Measurements from ENCODE around the gene CCDC68.

The CCDC68 gene

DNA sequence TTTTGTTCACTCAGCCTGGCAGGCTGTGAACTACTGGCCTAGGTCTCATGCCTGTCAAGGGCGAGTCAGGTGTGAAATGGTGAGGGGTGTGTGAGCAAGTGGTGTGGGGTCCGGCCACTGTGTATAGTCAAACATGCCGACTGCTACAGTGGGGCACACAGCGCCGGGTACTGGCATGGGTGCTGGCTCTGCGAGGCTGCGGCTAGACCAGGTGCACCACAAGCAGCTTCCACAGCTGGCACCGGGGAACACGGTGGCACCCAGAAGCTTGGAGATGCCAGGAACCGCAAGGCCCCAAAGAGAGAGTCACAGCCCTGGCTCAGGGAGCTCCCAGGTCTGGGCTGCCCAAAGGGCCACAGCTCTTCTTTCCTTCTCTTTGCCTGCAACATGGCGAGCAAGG lies 49.7 kb downstream of the CCDC68 start:
- no peak overlapping the region for H3K4me3 ChIP-seq (ENCODE audit: low read length)
- H3K36me3 ChIP-seq (ENCODE audit: control insufficient read depth, insufficient read depth, low read length): no peaks in the 10 kb centered on the region
- no peak overlapping the region for H3K9ac ChIP-seq (ENCODE audit: low read length)
- H3K4me1 ChIP-seq (ENCODE audit: control insufficient read depth, insufficient read depth, low read length): no peaks in the 10 kb centered on the region
- no peaks in the 10 kb centered on the region for H3K27me3 ChIP-seq (ENCODE audit: control insufficient read depth, insufficient read depth, low read length)
- no peak overlapping the region for H3K27ac ChIP-seq (ENCODE audit: low read depth, low read length)

DNA sequence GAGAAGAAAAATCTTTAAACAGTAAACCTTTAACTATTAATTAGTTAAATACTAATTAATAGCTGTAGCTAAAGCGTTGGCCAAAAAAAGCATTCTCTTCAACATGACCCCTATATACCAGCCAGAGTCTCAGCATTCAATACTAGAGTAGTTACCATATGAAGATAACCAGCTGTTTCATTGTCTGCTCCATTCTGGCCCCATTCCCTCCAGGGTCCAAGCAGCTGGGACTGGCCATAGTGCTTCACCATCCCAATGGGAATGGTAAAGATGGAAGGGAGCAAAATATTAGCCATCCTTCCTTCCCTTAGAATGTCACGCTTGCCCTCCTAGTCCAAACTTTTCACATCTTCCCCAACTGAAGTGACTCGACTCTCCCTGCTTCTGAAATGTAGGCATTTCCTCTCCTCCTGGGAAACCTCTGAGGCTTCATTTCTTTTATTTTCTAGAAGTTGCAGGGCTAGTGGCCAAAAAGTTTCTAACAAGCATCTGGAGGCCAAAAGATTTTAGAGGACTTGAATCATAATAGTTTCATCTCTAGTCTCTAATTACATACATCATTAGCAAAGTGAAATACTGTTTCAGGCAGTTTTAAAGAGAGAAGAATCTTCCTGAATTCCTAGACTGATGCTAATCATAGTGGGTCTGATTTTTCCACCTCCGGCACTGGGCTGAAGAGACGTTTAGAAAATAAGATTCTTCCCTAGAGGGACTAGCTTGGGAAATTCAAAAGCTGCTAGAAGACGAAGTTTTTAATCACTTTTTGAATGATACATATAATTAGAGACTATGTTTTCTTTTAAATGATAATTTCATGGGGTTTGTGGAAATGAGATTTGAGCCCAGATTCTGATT lies 52.7 kb downstream of the CCDC68 start:
- no peak overlapping the region for H3K9ac ChIP-seq (ENCODE audit: low read length)
- no peaks in the 10 kb centered on the region for H3K36me3 ChIP-seq (ENCODE audit: control insufficient read depth, insufficient read depth, low read length)
- H3K27ac ChIP-seq (ENCODE audit: low read depth, low read length): no peak overlapping the region
- H3K27me3 ChIP-seq (ENCODE audit: control insufficient read depth, insufficient read depth, low read length): no peaks in the 10 kb centered on the region
- H3K4me1 ChIP-seq (ENCODE audit: control insufficient read depth, insufficient read depth, low read length): no peaks in the 10 kb centered on the region
- H3K4me3 ChIP-seq (ENCODE audit: low read length): no peak overlapping the region

DNA sequence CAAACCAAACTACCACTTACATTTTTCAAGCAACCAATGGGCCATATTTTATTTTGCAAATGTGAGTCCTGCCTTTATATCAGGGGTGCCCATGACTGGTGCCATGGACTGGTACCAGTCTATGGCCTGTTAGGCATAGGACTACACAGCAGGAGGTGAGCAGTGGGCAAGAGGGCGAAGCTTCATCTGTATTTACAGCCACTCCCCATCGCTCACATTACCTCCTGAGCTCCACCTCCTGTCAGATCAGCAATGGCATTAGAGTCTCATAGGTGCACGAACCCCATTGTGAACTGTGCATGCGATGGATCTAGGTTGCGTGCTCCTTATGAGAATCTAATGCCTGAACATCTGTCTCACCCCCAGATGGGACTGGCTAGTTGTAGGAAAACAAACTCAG lies 53.6 kb downstream of the CCDC68 start:
- H3K4me3 ChIP-seq (ENCODE audit: low read length): no peak overlapping the region
- no peak overlapping the region for H3K9ac ChIP-seq (ENCODE audit: low read length)
- no peaks in the 10 kb centered on the region for H3K27me3 ChIP-seq (ENCODE audit: control insufficient read depth, insufficient read depth, low read length)
- no peaks in the 10 kb centered on the region for H3K4me1 ChIP-seq (ENCODE audit: control insufficient read depth, insufficient read depth, low read length)
- H3K27ac ChIP-seq (ENCODE audit: low read depth, low read length): no peak overlapping the region
- H3K36me3 ChIP-seq (ENCODE audit: control insufficient read depth, insufficient read depth, low read length): no peaks in the 10 kb centered on the region

DNA sequence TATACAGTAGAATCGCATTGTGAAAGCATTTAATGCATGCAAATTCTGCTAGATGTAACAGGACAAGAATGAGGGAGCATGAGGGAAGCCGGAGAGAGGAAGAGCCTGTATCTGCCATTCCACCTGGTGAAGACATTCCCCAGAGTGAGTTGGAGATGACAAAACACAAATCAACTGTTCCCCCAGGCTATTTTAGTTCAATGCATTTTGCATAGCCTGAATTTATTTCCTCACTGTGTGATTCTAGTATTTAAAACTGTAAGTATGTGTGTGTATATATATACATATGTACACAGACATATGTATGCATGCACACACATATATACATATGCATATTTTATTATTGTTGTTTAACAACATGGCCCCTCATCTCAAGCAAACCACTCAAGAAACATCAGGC lies 54.7 kb downstream of the CCDC68 start:
- Histone ChIP-seq H3K4me1 (ENCODE audit: control insufficient read depth, insufficient read depth, low read length) (no peaks in the 10 kb centered on the region), H3K4me3 (ENCODE audit: low read length) (no peak overlapping the region), H3K27ac (ENCODE audit: low read depth, low read length) (no peak overlapping the region), H3K36me3 (ENCODE audit: control insufficient read depth, insufficient read depth, low read length) (no peaks in the 10 kb centered on the region), H3K27me3 (ENCODE audit: control insufficient read depth, insufficient read depth, low read length) (no peaks in the 10 kb centered on the region), H3K9ac (ENCODE audit: low read length) (no peak overlapping the region)

DNA sequence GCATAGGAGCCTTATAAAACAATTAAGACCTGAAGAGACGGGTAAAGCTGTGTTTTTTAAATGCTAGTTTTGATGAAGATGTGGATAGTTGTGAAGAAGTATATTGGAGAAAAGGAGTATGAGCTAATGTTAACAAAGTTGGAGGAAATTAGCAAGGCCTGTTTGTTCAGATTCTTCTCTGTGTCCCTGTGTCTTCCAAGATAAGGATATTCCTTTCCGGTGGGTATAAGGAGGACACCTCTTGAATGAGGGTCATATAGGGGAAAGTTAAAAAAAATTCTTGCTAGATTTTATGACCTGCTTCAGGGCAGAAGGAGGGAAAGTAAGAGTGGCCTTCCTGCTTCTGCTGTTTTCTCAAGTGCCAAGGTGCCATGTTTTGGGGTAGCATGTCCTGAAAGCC lies 59.0 kb downstream of the CCDC68 start:
- Histone ChIP-seq H3K27ac (ENCODE audit: low read depth, low read length) (no peak overlapping the region), H3K4me1 (ENCODE audit: control insufficient read depth, insufficient read depth, low read length) (no peaks in the 10 kb centered on the region), H3K9ac (ENCODE audit: low read length) (no peak overlapping the region), H3K4me3 (ENCODE audit: low read length) (no peak overlapping the region), H3K36me3 (ENCODE audit: control insufficient read depth, insufficient read depth, low read length) (no peaks in the 10 kb centered on the region), H3K27me3 (ENCODE audit: control insufficient read depth, insufficient read depth, low read length) (no peaks in the 10 kb centered on the region)

DNA sequence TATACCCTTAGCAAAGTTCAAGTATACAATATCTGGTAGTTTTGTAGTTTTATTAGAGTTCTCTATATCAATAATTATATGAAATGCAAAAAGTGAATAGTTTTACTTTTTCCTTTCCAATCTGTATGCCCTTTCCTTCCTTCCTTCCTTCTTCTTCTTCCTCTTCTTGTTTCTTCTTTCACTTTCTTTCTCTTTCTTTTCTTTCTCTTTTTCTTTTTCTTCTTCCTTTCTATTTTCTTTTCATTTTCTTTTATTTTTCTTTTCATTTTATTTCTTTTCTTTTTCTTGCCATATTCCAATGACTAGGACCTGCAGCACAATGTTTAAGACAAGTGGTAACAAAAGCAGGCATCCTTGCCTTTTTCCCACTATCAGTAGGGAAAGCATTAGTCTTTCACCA lies 59.8 kb downstream of the CCDC68 start:
- Histone ChIP-seq H3K9ac (ENCODE audit: low read length) (no peak overlapping the region), H3K36me3 (ENCODE audit: control insufficient read depth, insufficient read depth, low read length) (no peaks in the 10 kb centered on the region), H3K4me1 (ENCODE audit: control insufficient read depth, insufficient read depth, low read length) (no peaks in the 10 kb centered on the region), H3K27ac (ENCODE audit: low read depth, low read length) (no peak overlapping the region), H3K4me3 (ENCODE audit: low read length) (no peak overlapping the region), H3K27me3 (ENCODE audit: control insufficient read depth, insufficient read depth, low read length) (no peaks in the 10 kb centered on the region)

DNA sequence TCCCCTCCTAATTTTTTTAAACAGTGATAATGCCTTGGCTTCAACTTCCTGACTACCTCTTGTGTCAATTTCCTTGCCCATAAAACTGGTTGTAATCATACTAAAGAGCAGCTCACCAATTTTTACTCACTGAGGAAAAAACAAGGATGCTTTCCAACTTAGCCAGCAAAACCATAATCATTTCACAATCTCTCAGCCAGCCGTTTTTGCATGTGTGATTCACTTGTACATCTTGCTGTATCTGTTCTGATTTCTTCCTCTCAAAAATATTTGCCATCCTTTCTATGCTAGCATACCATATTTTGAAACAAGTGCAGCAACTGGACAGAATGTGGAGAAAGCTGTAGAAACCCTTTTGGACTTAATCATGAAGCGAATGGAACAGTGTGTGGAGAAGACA lies 70.3 kb downstream of the CCDC68 start:
- Histone ChIP-seq H3K9ac (ENCODE audit: low read length) (no peak overlapping the region), H3K4me1 (ENCODE audit: control insufficient read depth, insufficient read depth, low read length) (no peaks in the 10 kb centered on the region), H3K4me3 (ENCODE audit: low read length) (no peak overlapping the region), H3K27me3 (ENCODE audit: control insufficient read depth, insufficient read depth, low read length) (no peaks in the 10 kb centered on the region), H3K27ac (ENCODE audit: low read depth, low read length) (no peak overlapping the region), H3K36me3 (ENCODE audit: control insufficient read depth, insufficient read depth, low read length) (no peaks in the 10 kb centered on the region)

DNA sequence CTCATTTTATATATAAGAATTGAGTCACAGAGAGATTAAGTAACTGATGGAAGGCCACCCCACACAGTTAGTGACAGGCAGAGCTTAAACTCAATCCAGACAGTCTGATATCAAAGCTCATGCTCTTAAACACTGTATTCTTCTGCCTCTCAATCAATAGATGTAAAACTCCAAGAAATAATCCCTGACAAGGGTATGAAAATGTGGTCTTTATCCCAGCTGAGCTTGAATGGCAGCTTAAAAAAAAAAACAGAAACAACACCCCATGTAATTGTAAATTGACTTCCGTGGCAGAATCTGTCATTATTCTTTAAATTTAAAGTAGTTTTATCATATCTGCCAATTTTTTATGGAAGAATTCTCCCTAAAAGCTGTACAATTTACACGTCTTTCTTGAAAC lies 70.9 kb downstream of the CCDC68 start:
- Histone ChIP-seq H3K4me3 (ENCODE audit: low read length) (no peak overlapping the region), H3K27ac (ENCODE audit: low read depth, low read length) (no peak overlapping the region), H3K36me3 (ENCODE audit: control insufficient read depth, insufficient read depth, low read length) (no peaks in the 10 kb centered on the region), H3K9ac (ENCODE audit: low read length) (no peak overlapping the region), H3K27me3 (ENCODE audit: control insufficient read depth, insufficient read depth, low read length) (no peaks in the 10 kb centered on the region), H3K4me1 (ENCODE audit: control insufficient read depth, insufficient read depth, low read length) (no peaks in the 10 kb centered on the region)

DNA sequence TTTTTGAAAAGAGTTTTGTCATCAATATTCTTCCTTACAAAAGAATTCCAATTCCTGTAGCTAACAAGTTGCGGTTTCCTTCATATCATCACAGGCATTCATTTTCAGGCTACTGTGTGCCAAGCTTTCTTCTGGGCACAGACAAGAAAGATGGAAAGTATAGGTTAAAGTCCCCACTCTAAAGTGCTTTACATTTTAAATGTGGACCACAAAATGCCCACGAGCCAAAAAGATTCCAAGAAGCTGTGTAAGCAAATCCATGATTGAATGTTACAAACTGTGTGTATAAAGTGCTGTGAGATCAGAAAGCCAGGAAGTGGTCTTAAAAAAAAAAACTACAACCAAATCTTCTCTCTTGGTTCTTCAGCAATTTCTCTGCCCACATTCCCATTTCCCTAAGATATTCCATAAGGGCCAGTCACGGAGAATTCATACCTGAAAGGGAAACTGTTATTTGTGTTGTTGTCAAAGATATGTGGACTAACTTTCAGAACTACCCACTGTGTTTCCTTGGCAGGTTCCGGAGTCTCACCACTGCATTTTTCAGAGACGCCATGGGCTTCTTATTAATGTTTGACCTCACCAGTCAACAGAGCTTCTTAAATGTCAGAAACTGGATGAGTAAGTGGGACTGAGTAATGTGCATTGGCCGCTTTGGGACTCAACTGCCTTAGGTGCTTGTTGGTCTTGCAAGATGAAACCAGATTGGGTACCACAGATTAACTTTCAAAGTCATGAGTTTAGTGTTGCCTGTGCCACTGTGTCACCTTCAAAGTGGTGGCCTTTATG lies 75.3 kb downstream of the CCDC68 start:
- H3K9ac ChIP-seq (ENCODE audit: low read length): no peak overlapping the region
- no peak overlapping the region for H3K4me3 ChIP-seq (ENCODE audit: low read length)
- no peaks in the 10 kb centered on the region for H3K4me1 ChIP-seq (ENCODE audit: control insufficient read depth, insufficient read depth, low read length)
- no peaks in the 10 kb centered on the region for H3K36me3 ChIP-seq (ENCODE audit: control insufficient read depth, insufficient read depth, low read length)
- no peaks in the 10 kb centered on the region for H3K27me3 ChIP-seq (ENCODE audit: control insufficient read depth, insufficient read depth, low read length)
- no peak overlapping the region for H3K27ac ChIP-seq (ENCODE audit: low read depth, low read length)

DNA sequence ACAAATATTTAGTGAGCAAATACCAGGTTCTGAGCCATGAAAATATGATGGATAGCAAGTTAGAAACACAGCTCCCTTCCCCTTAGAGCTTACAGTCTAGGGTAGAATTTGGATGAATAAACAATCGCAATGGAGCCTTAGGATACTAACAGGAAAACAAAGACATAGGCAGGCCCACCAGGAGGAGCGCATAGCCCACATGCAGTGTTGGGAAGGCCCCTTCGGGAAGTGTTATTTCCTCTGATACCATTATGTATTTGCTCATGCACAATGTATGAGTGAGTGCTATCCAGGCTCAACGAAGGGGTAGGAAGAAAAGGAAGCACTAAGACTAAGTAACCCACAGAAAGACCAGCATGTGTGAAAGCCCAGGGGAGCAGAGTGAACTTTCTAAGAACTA lies 76.9 kb downstream of the CCDC68 start:
- H3K4me3 ChIP-seq (ENCODE audit: low read length): no peak overlapping the region
- no peaks in the 10 kb centered on the region for H3K4me1 ChIP-seq (ENCODE audit: control insufficient read depth, insufficient read depth, low read length)
- H3K27ac ChIP-seq (ENCODE audit: low read depth, low read length): no peak overlapping the region
- H3K27me3 ChIP-seq (ENCODE audit: control insufficient read depth, insufficient read depth, low read length): no peaks in the 10 kb centered on the region
- no peaks in the 10 kb centered on the region for H3K36me3 ChIP-seq (ENCODE audit: control insufficient read depth, insufficient read depth, low read length)
- H3K9ac ChIP-seq (ENCODE audit: low read length): no peak overlapping the region

DNA sequence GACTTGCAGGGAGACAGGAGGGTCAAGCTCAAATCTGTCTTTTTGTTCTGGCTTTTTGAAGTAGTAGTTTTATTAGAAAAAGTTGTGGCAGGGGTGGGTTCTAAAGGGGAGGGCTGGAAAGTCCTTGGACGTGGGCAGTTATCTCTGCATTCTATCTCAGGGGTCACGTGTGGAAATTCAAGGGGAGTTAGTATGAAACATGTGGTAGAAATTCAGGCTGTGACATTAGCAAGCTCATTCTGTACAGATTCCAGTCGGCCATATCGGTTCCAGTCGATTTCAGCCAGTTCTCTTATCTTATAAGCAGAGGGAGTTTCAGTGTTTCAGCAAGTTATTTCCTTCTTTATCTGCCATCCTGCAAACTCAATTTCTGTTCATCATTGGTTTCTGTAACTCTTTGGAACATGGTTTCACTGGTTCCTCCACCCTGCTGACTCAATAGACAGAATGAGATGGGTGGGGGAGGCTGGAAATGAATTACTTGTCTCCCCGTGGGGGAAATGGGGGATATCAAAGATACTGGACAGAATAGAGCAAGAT lies 78.0 kb downstream of the CCDC68 start:
- H3K4me1 ChIP-seq (ENCODE audit: control insufficient read depth, insufficient read depth, low read length): no peaks in the 10 kb centered on the region
- no peak overlapping the region for H3K9ac ChIP-seq (ENCODE audit: low read length)
- no peaks in the 10 kb centered on the region for H3K27me3 ChIP-seq (ENCODE audit: control insufficient read depth, insufficient read depth, low read length)
- no peaks in the 10 kb centered on the region for H3K36me3 ChIP-seq (ENCODE audit: control insufficient read depth, insufficient read depth, low read length)
- H3K4me3 ChIP-seq (ENCODE audit: low read length): no peak overlapping the region
- no peak overlapping the region for H3K27ac ChIP-seq (ENCODE audit: low read depth, low read length)

DNA sequence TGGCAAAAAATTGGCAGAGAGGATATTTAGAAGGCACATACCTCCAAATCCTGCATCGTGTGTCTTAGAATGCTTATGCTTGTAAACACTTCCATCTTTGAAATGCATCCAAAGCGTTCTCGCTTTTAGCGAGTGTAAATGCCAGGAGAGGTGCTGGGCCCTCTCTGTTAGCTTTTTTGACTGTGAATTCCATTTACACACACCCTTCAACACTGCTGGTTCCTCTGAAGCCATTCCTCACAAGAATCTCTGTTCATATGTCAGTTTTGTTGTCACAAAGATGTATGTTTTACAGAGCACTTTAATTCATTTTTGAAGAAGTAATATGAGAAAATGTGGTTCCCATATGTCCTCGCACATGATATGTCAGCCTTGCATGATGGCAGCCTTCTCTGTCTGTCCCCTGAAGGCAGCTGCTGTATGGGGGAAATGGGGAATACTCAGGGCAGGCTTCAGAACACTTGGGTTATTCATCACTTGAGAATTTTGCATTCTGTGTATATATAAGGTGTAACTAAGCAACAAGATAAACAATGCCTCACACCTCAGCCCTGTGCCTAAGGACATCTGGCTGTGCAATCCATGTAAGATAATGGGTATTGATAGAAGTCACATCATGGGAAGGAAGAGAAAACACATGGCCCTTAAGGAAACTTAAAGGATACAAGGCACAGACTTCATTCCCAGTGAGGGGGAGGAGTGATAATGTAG lies 78.7 kb downstream of the CCDC68 start:
- no peaks in the 10 kb centered on the region for H3K4me1 ChIP-seq (ENCODE audit: control insufficient read depth, insufficient read depth, low read length)
- H3K27ac ChIP-seq (ENCODE audit: low read depth, low read length): no peak overlapping the region
- H3K36me3 ChIP-seq (ENCODE audit: control insufficient read depth, insufficient read depth, low read length): no peaks in the 10 kb centered on the region
- H3K27me3 ChIP-seq (ENCODE audit: control insufficient read depth, insufficient read depth, low read length): no peaks in the 10 kb centered on the region
- H3K9ac ChIP-seq (ENCODE audit: low read length): no peak overlapping the region
- H3K4me3 ChIP-seq (ENCODE audit: low read length): no peak overlapping the region

All from rectal smooth muscle tissue (tissue), 1 donor.